LNCaP clone FGC (cell line): ENCODE measurements around the gene RAD9B.
"Not testable (repeated sequence)": the region's sequence is repeated elsewhere in the genome, so short reads cannot be mapped to it uniquely, and the experiment has no call there.

ENCODE experiments used
- DNase-seq: peaks from one replicate; pipeline ENCODE4 v3.0.0-alpha.2; 2011; ENCODE audit warnings: low read depth
- H3K4me3 ChIP-seq: 2 replicates; pipeline ENCODE4 v1.5.1; 2011; ENCODE audit warnings: mild to moderate bottlenecking, low read depth, low read length, control low read depth
- CTCF ChIP-seq: IDR thresholded peaks from 2 replicates; pipeline ENCODE4 v1.5.1; 2012; ENCODE audit warnings: mild to moderate bottlenecking; ENCODE audit not compliant: control insufficient read depth, insufficient read depth; ENCODE audit errors: extremely low read depth

RAD9B gene

GRCh38 chr12:110537605-110538409 is 35.7 kb downstream of the RAD9B start:
- TF ChIP-seq CTCF: no peak
- DNase-seq: no peak
- H3K4me3 ChIP-seq: no peak overlapping the region

- H3K4me3 ChIP-seq: no peak overlapping the region
Measured at GRCh38 chr12:110538869-110539622, 36.9 kb downstream of the RAD9B start.

GRCh38 chr12:110540048-110540447 is 37.9 kb downstream of the RAD9B start:
- H3K4me3 ChIP-seq: no peak overlapping the region
- DNase-seq: no peak
- no peak for TF ChIP-seq CTCF

More at GRCh38 chr12:110538869-110539622, 36.9 kb downstream of the RAD9B start:
- no peak for DNase-seq
- TF ChIP-seq CTCF: no peak

GRCh38 chr12:110543252-110543959 is 41.3 kb downstream of the RAD9B start:
- peak overlapping the region; percentile 7; the same call in 1 of the 2 replicates for H3K4me3 ChIP-seq
- TF ChIP-seq CTCF: no peak
- peak; percentile 98 for DNase-seq

- H3K4me3 ChIP-seq: no peak overlapping the region
- no peak for TF ChIP-seq CTCF
- no peak for DNase-seq
Measured at GRCh38 chr12:110543965-110544364, 41.8 kb downstream of the RAD9B start.

- not testable (repeated sequence) for H3K4me3 ChIP-seq, DNase-seq
Measured at GRCh38 chr12:110545259-110545658, 43.1 kb downstream of the RAD9B start.

- no peak for DNase-seq
- TF ChIP-seq CTCF: no peak
- H3K4me3 ChIP-seq: no peak overlapping the region
Measured at GRCh38 chr12:110545812-110546211, 43.7 kb downstream of the RAD9B start.
